Mesodermal cell (in vitro differentiated cells): Measurements from ENCODE around the gene NCDN.

Experiments
- H3K27ac ChIP-seq: 2 replicates; pipeline ENCODE4 v1.7.0; 2013; ENCODE audit warnings: mild to moderate bottlenecking, low read depth, low read length, moderate library complexity; ENCODE audit not compliant: severe bottlenecking
- H3K36me3 ChIP-seq: 2 replicates; pipeline ENCODE4 v1.7.1; 2013; ENCODE audit warnings: mild to moderate bottlenecking, low read length, moderate library complexity; ENCODE audit not compliant: control insufficient read depth, insufficient read depth
- H3K4me1 ChIP-seq: one replicate; pipeline ENCODE4 v1.7.1; 2013; ENCODE audit warnings: mild to moderate bottlenecking, low read length; ENCODE audit not compliant: insufficient read depth, control insufficient read depth, poor library complexity, severe bottlenecking
- H3K4me3 ChIP-seq: 2 replicates; pipeline ENCODE4 v1.7.0; 2013; ENCODE audit warnings: low read length, control low read depth, mild to moderate bottlenecking; ENCODE audit not compliant: insufficient read depth, poor library complexity, severe bottlenecking; ENCODE audit errors: extremely low read depth
- H3K9me3 ChIP-seq: 2 replicates; pipeline ENCODE4 v1.7.1; 2013; ENCODE audit warnings: mild to moderate bottlenecking, low read length, moderate library complexity; ENCODE audit not compliant: control insufficient read depth
- WGBS, 2 experiments: methylation state at CpG; one replicate each; pipeline ENCODE4 v1.1.5; 2013; ENCODE audit warnings: missing lambda C conversion rate in 2 of 2; ENCODE audit not compliant: insufficient coverage in 2 of 2; 5-methylcytosine and 5-hydroxymethylcytosine counted together

NCDN gene

GRCh38 chr1:35532497-35533223 lies 24.9 kb upstream of the NCDN start:
- H3K4me1 ChIP-seq, result no peaks in the 10 kb centered on the region
- no peak overlapping the region for H3K27ac ChIP-seq
- no CpG with 5 or more reads among the region's 1 CpG for WGBS, 2 experiments
- no peak overlapping the region for H3K4me3 ChIP-seq
- peaks cover 45% of the 10 kb centered on the region for H3K36me3 ChIP-seq
- peaks cover 14% of the 10 kb centered on the region for H3K9me3 ChIP-seq

- Histone ChIP-seq H3K4me3 (no peak overlapping the region), H3K9me3 (peaks cover 14% of the 10 kb centered on the region), H3K36me3 (peaks cover 45% of the 10 kb centered on the region), H3K27ac (no peak overlapping the region), H3K4me1 (no peaks in the 10 kb centered on the region)
- 38 to 56% methylated on average over 1 of the region's 1 CpG for WGBS, 2 experiments
Observed at GRCh38 chr1:35533586-35533985, 24.0 kb upstream of the NCDN start.

- peaks cover 7% of the 10 kb centered on the region for H3K4me1 ChIP-seq
- H3K9me3 ChIP-seq, result peaks cover 11% of the 10 kb centered on the region
- H3K36me3 ChIP-seq, result peaks cover 31% of the 10 kb centered on the region
- H3K4me3 ChIP-seq, result no peak overlapping the region
- H3K27ac ChIP-seq, result no peak overlapping the region
Observed at GRCh38 chr1:35535243-35535642, 22.4 kb upstream of the NCDN start.

GRCh38 chr1:35536556-35537162 lies 20.9 kb upstream of the NCDN start:
- H3K27ac ChIP-seq, result no peak overlapping the region
- no peaks in the 10 kb centered on the region for H3K9me3 ChIP-seq
- H3K4me3 ChIP-seq, result no peak overlapping the region
- peaks cover 7% of the 10 kb centered on the region for H3K4me1 ChIP-seq
- H3K36me3 ChIP-seq, result peaks cover 27% of the 10 kb centered on the region
- 100% methylated on average over 1 of the region's 2 CpGs; no CpG with 5 or more reads in 1 of the 2 experiments for WGBS, 2 experiments

GRCh38 chr1:35537806-35538205 lies 19.8 kb upstream of the NCDN start:
- H3K36me3 ChIP-seq, result peaks cover 30% of the 10 kb centered on the region
- peaks cover 7% of the 10 kb centered on the region for H3K4me1 ChIP-seq

GRCh38 chr1:35539073-35539823 lies 18.4 kb upstream of the NCDN start:
- Histone ChIP-seq H3K4me1 (peaks cover 7% of the 10 kb centered on the region), H3K27ac (peak overlapping the region; percentile 7), H3K9me3 (no peaks in the 10 kb centered on the region), H3K36me3 (peaks cover 26% of the 10 kb centered on the region), H3K4me3 (no peak overlapping the region)
- 79 to 92% methylated on average over 4 of the region's 6 CpGs for WGBS, 2 experiments

More at GRCh38 chr1:35537806-35538205, 19.8 kb upstream of the NCDN start:
- no peak overlapping the region for H3K27ac ChIP-seq
- no peaks in the 10 kb centered on the region for H3K9me3 ChIP-seq
- 71% methylated on average over 1 of the region's 1 CpG; no CpG with 5 or more reads in 1 of the 2 experiments for WGBS, 2 experiments
- H3K4me3 ChIP-seq, result no peak overlapping the region

- Histone ChIP-seq H3K4me1 (peaks cover 7% of the 10 kb centered on the region), H3K36me3 (peaks cover 28% of the 10 kb centered on the region), H3K4me3 (no peak overlapping the region), H3K27ac (peak overlapping the region; percentile 7), H3K9me3 (no peaks in the 10 kb centered on the region)
- no CpG with 5 or more reads among the region's 1 CpG for WGBS, 2 experiments
Observed at GRCh38 chr1:35539824-35540261, 17.8 kb upstream of the NCDN start.

GRCh38 chr1:35544976-35545375 lies 12.6 kb upstream of the NCDN start:
- H3K36me3 ChIP-seq, result peaks cover 59% of the 10 kb centered on the region
- H3K9me3 ChIP-seq, result no peaks in the 10 kb centered on the region
- no peak overlapping the region for H3K27ac ChIP-seq
- 41 to 57% methylated on average over 3 of the region's 3 CpGs for WGBS, 2 experiments
- no peak overlapping the region for H3K4me3 ChIP-seq
- H3K4me1 ChIP-seq, result no peaks in the 10 kb centered on the region

GRCh38 chr1:35546614-35547013 lies 11.0 kb upstream of the NCDN start:
- 100% methylated on average over 1 of the region's 1 CpG; no CpG with 5 or more reads in 1 of the 2 experiments for WGBS, 2 experiments
- Histone ChIP-seq H3K36me3 (peaks cover 62% of the 10 kb centered on the region), H3K27ac (no peak overlapping the region), H3K4me1 (no peaks in the 10 kb centered on the region), H3K9me3 (no peaks in the 10 kb centered on the region), H3K4me3 (no peak overlapping the region)

- no peak overlapping the region for H3K4me3 ChIP-seq
- H3K4me1 ChIP-seq, result peaks cover 25% of the 10 kb centered on the region
- WGBS, 2 experiments, result 60% methylated on average over 1 of the region's 2 CpGs; no CpG with 5 or more reads in 1 of the 2 experiments
- H3K9me3 ChIP-seq, result no peaks in the 10 kb centered on the region
- H3K36me3 ChIP-seq, result peaks cover 51% of the 10 kb centered on the region
- H3K27ac ChIP-seq, result no peak overlapping the region
Observed at GRCh38 chr1:35553851-35554250, 3.7 kb upstream of the NCDN start.
